ENCODE measurements around the gene COL11A2.
A peak's percentile ranks its signal among the peaks of the same experiment; 100 is the strongest.

Gene COL11A2

GRCh38 chr6:33142501-33143070 lies 49.7 kb downstream of the COL11A2 start:
- TF ChIP-seq EGR1 (IDR thresholded peaks at IDR 0.05) = no peak
- no peak for TF ChIP-seq EP300 (IDR thresholded peaks at IDR 0.05; ENCODE audit: borderline replicate concordance)
- no peak for TF ChIP-seq TEAD4 (IDR thresholded peaks at IDR 0.05)
- no peak for TF ChIP-seq YY1 (IDR thresholded peaks at IDR 0.05; ENCODE audit: low read depth)
- no peak for TF ChIP-seq CREB1 (IDR thresholded peaks at IDR 0.05; ENCODE audit: low read depth)

GRCh38 chr6:33140556-33140955 lies 51.7 kb downstream of the COL11A2 start:
- TF ChIP-seq TCF12 (IDR thresholded peaks at IDR 0.05; ENCODE audit: low read depth) (no peak), CEBPB (IDR thresholded peaks at IDR 0.05) (no peak), TEAD4 (IDR thresholded peaks at IDR 0.05) (no peak), USF1 (IDR thresholded peaks at IDR 0.05) (no peak), YY1 (IDR thresholded peaks at IDR 0.05; ENCODE audit: low read depth) (no peak), FOXM1 (IDR thresholded peaks at IDR 0.05; ENCODE audit: borderline replicate concordance, low read depth) (no peak), EGR1 (IDR thresholded peaks at IDR 0.05) (no peak), CREB1 (IDR thresholded peaks at IDR 0.05; ENCODE audit: low read depth) (no peak), EP300 (IDR thresholded peaks at IDR 0.05; ENCODE audit: borderline replicate concordance) (no peak), TAF1 (IDR thresholded peaks at IDR 0.05; ENCODE audit: low read depth) (no peak)

- no peak for TF ChIP-seq ZBTB7A (IDR thresholded peaks at IDR 0.05; ENCODE audit: low read depth)
- TF ChIP-seq EGR1 (IDR thresholded peaks at IDR 0.05) = no peak
- no peak for TF ChIP-seq NFIC (IDR thresholded peaks at IDR 0.05)
- TF ChIP-seq CEBPB (IDR thresholded peaks at IDR 0.05) = peak; percentile 79
- TF ChIP-seq RAD21 (IDR thresholded peaks at IDR 0.05; ENCODE audit: low read depth) = no peak
- TF ChIP-seq FOXM1 (IDR thresholded peaks at IDR 0.05; ENCODE audit: borderline replicate concordance, low read depth) = no peak
- TF ChIP-seq TAF1 (IDR thresholded peaks at IDR 0.05; ENCODE audit: low read depth) = no peak
- TF ChIP-seq EP300 (IDR thresholded peaks at IDR 0.05; ENCODE audit: borderline replicate concordance) = no peak
These were observed 52.6 kb downstream of the COL11A2 start for GRCh38 chr6:33139596-33140206.

GRCh38 chr6:33136310-33136900 lies 55.9 kb downstream of the COL11A2 start:
- TF ChIP-seq TCF12 (IDR thresholded peaks at IDR 0.05; ENCODE audit: low read depth) = no peak
- TF ChIP-seq TEAD4 (IDR thresholded peaks at IDR 0.05) = no peak
- no peak for TF ChIP-seq TAF1 (IDR thresholded peaks at IDR 0.05; ENCODE audit: low read depth)
- no peak for TF ChIP-seq RAD21 (IDR thresholded peaks at IDR 0.05; ENCODE audit: low read depth)
- TF ChIP-seq FOXM1 (IDR thresholded peaks at IDR 0.05; ENCODE audit: borderline replicate concordance, low read depth) = no peak
- no peak for TF ChIP-seq MAX (IDR thresholded peaks at IDR 0.05)
- no peak for TF ChIP-seq NFIC (IDR thresholded peaks at IDR 0.05)
- no peak for TF ChIP-seq EGR1 (IDR thresholded peaks at IDR 0.05)

GRCh38 chr6:33132081-33132524 lies 60.2 kb downstream of the COL11A2 start:
- TF ChIP-seq EGR1 (IDR thresholded peaks at IDR 0.05) (no peak), RAD21 (IDR thresholded peaks at IDR 0.05; ENCODE audit: low read depth) (no peak), EP300 (IDR thresholded peaks at IDR 0.05; ENCODE audit: borderline replicate concordance) (no peak), FOXM1 (IDR thresholded peaks at IDR 0.05; ENCODE audit: borderline replicate concordance, low read depth) (no peak), ZBTB7A (IDR thresholded peaks at IDR 0.05; ENCODE audit: low read depth) (no peak)

- TF ChIP-seq CREB1 (IDR thresholded peaks at IDR 0.05; ENCODE audit: low read depth) = no peak
These were observed 63.9 kb downstream of the COL11A2 start for GRCh38 chr6:33128318-33128717.

GRCh38 chr6:33126101-33126714 lies 66.1 kb downstream of the COL11A2 start:
- no peak for TF ChIP-seq ZBTB7A (IDR thresholded peaks at IDR 0.05; ENCODE audit: low read depth)
- peak; percentile 21 for TF ChIP-seq RAD21 (IDR thresholded peaks at IDR 0.05; ENCODE audit: low read depth)

GRCh38 chr6:33124947-33125346 lies 67.3 kb downstream of the COL11A2 start:
- TF ChIP-seq TAF1 (IDR thresholded peaks at IDR 0.05; ENCODE audit: low read depth) (no peak), USF1 (IDR thresholded peaks at IDR 0.05) (no peak), ZBTB7A (IDR thresholded peaks at IDR 0.05; ENCODE audit: low read depth) (no peak), CREB1 (IDR thresholded peaks at IDR 0.05; ENCODE audit: low read depth) (no peak), FOXM1 (IDR thresholded peaks at IDR 0.05; ENCODE audit: borderline replicate concordance, low read depth) (no peak), EP300 (IDR thresholded peaks at IDR 0.05; ENCODE audit: borderline replicate concordance) (no peak), YY1 (IDR thresholded peaks at IDR 0.05; ENCODE audit: low read depth) (no peak), RAD21 (IDR thresholded peaks at IDR 0.05; ENCODE audit: low read depth) (no peak), EGR1 (IDR thresholded peaks at IDR 0.05) (no peak), REST (IDR thresholded peaks at IDR 0.05; ENCODE audit: low read depth) (no peak), CEBPB (IDR thresholded peaks at IDR 0.05) (no peak), TCF12 (IDR thresholded peaks at IDR 0.05; ENCODE audit: low read depth) (no peak), TEAD4 (IDR thresholded peaks at IDR 0.05) (no peak), MAX (IDR thresholded peaks at IDR 0.05) (no peak), NFIC (IDR thresholded peaks at IDR 0.05) (no peak)
